WTC11 (cell line): Measurements from ENCODE around the gene ETS2. TPM values are rescaled to one million over a fixed set of nuclear protein-coding genes. Genes with fewer than 3 reads are reported as not detected.

Experiments
- ATAC-seq: fragments of 200-7000 bp; cut with Tn5 transposase; 2 replicates; pipeline ENCODE4 v1.10.0; 2021; ENCODE audit warnings: mild to moderate bottlenecking, moderate library complexity
- CTCF ChIA-PET: fragments of 300-600 bp; sonication (Branson Sonifier 250); formaldehyde crosslinking; loops from one replicate; lab custom pipeline; 2021; ENCODE audit warnings: antibody characterized with exemption; lab: Charles Lee
- POLR2A ChIA-PET: fragments of 350-600 bp; sonication (Branson Sonifier 250); formaldehyde crosslinking; loops from one replicate; lab custom pipeline; 2021; ENCODE audit warnings: antibody characterized with exemption; lab: Charles Lee
- DNase-seq: peaks from one replicate; pipeline ENCODE4 v3.0.0; 2021; ENCODE audit warnings: low spot score
- H3K27ac Mint-ChIP-seq: 2 replicates; pipeline ENCODE4 v1.8.0; 2021; ENCODE audit warnings: mixed read lengths
- H3K27me3 Mint-ChIP-seq: 2 replicates; pipeline ENCODE4 v1.8.0; 2021; ENCODE audit warnings: low read depth, mild to moderate bottlenecking, moderate library complexity, mixed read lengths
- H3K36me3 Mint-ChIP-seq: 2 replicates; pipeline ENCODE4 v1.8.0; 2021; ENCODE audit warnings: mixed read lengths
- H3K4me1 Mint-ChIP-seq: 2 replicates; pipeline ENCODE4 v1.8.0; 2022; ENCODE audit warnings: mixed read lengths
- H3K4me3 Mint-ChIP-seq: 2 replicates; pipeline ENCODE4 v1.8.0; 2021; ENCODE audit warnings: mild to moderate bottlenecking, moderate library complexity, mixed read lengths
- H3K9me3 Mint-ChIP-seq: 2 replicates; pipeline ENCODE4 v1.8.0; 2021; ENCODE audit warnings: mixed read lengths
- AR ChIP-seq: fragments of 250-450 bp; sonication (Bioruptor Pico); IDR thresholded peaks from 2 replicates; pipeline ENCODE4 v1.9.0; 2021; ENCODE audit warnings: mild to moderate bottlenecking
- ARID4B ChIP-seq: sonication (generic); formaldehyde crosslinking; IDR thresholded peaks from 2 replicates; pipeline ENCODE4 v1.8.0; 2023; ENCODE audit warnings: missing genetic modification reagents, mild to moderate bottlenecking, borderline replicate concordance
- ATF1 ChIP-seq: sonication (generic); formaldehyde crosslinking; IDR thresholded peaks from 2 replicates; pipeline ENCODE4 v1.8.1; 2023; ENCODE audit warnings: mild to moderate bottlenecking, moderate library complexity, missing genetic modification reagents
- ATF2 ChIP-seq: sonication (generic); formaldehyde crosslinking; IDR thresholded peaks from 2 replicates; pipeline ENCODE4 v1.8.1; 2022; ENCODE audit warnings: low read depth, missing genetic modification reagents, borderline replicate concordance
- CBFB ChIP-seq: sonication (generic); formaldehyde crosslinking; IDR thresholded peaks from 2 replicates; pipeline ENCODE4 v1.8.1; 2022; ENCODE audit warnings: mild to moderate bottlenecking, low read depth, missing genetic modification reagents
- CREB1 ChIP-seq: sonication (generic); formaldehyde crosslinking; IDR thresholded peaks from 2 replicates; pipeline ENCODE4 v1.8.0; 2023; ENCODE audit warnings: mild to moderate bottlenecking, missing genetic modification reagents
- ELF4 ChIP-seq: sonication (generic); formaldehyde crosslinking; IDR thresholded peaks from 2 replicates; pipeline ENCODE4 v1.8.1; 2022; ENCODE audit warnings: low read depth, mild to moderate bottlenecking, moderate library complexity, missing genetic modification reagents
- ESRRA ChIP-seq: sonication (generic); formaldehyde crosslinking; IDR thresholded peaks from 2 replicates; pipeline ENCODE4 v1.8.1; 2022; ENCODE audit warnings: mild to moderate bottlenecking, missing genetic modification reagents, borderline replicate concordance
- HMGXB4 ChIP-seq: sonication (generic); formaldehyde crosslinking; IDR thresholded peaks from 2 replicates; pipeline ENCODE4 v1.8.1; 2023; ENCODE audit warnings: mild to moderate bottlenecking, moderate library complexity, missing genetic modification reagents
- IRF1 ChIP-seq: sonication (generic); formaldehyde crosslinking; IDR thresholded peaks from 2 replicates; pipeline ENCODE4 v1.8.0; 2023; ENCODE audit warnings: missing genetic modification reagents
- IRF2 ChIP-seq: sonication (generic); formaldehyde crosslinking; IDR thresholded peaks from 2 replicates; pipeline ENCODE4 v1.8.0; 2022; ENCODE audit warnings: low read depth, missing genetic modification reagents, borderline replicate concordance
- MAX ChIP-seq: sonication (generic); formaldehyde crosslinking; IDR thresholded peaks from 2 replicates; pipeline ENCODE4 v1.8.0; 2022; ENCODE audit warnings: mild to moderate bottlenecking, missing genetic modification reagents
- MYBL2 ChIP-seq: sonication (generic); formaldehyde crosslinking; IDR thresholded peaks from 2 replicates; pipeline ENCODE4 v1.8.1; 2023; ENCODE audit warnings: mild to moderate bottlenecking, moderate library complexity, missing genetic modification reagents
- NFATC4 ChIP-seq: fragments of 250-450 bp; sonication (Bioruptor Pico); IDR thresholded peaks from 2 replicates; pipeline ENCODE4 v1.9.0; 2021; ENCODE audit warnings: mild to moderate bottlenecking
- NFE2L1 ChIP-seq: sonication (generic); formaldehyde crosslinking; IDR thresholded peaks from 2 replicates; pipeline ENCODE4 v1.8.1; 2023; ENCODE audit warnings: missing genetic modification reagents
- NR2C2 ChIP-seq: sonication (generic); formaldehyde crosslinking; IDR thresholded peaks from 2 replicates; pipeline ENCODE4 v1.8.0; 2022; ENCODE audit warnings: mild to moderate bottlenecking, missing genetic modification reagents
- RELA ChIP-seq: sonication (generic); formaldehyde crosslinking; IDR thresholded peaks from 2 replicates; pipeline ENCODE4 v1.8.1; 2022; ENCODE audit warnings: missing genetic modification reagents, mild to moderate bottlenecking, borderline replicate concordance
- SMAD3 ChIP-seq: sonication (generic); formaldehyde crosslinking; IDR thresholded peaks from 2 replicates; pipeline ENCODE4 v1.8.0; 2022; ENCODE audit warnings: missing genetic modification reagents, mild to moderate bottlenecking, borderline replicate concordance
- ZNF219 ChIP-seq: sonication (generic); formaldehyde crosslinking; IDR thresholded peaks from 2 replicates; pipeline ENCODE4 v1.8.0; 2023; ENCODE audit warnings: missing genetic modification reagents, mild to moderate bottlenecking, borderline replicate concordance
- ZNF232 ChIP-seq: sonication (generic); formaldehyde crosslinking; IDR thresholded peaks from 2 replicates; pipeline ENCODE4 v1.8.0; 2022; ENCODE audit warnings: mild to moderate bottlenecking, missing genetic modification reagents
- ZNF317 ChIP-seq: sonication (generic); formaldehyde crosslinking; IDR thresholded peaks from 2 replicates; pipeline ENCODE4 v1.8.1; 2023; ENCODE audit warnings: low read depth, mild to moderate bottlenecking, moderate library complexity, missing genetic modification reagents, borderline replicate concordance
- ZNF396 ChIP-seq: fragments of 250-450 bp; sonication (Bioruptor Pico); IDR thresholded peaks from 2 replicates; pipeline ENCODE4 v1.8.0; 2021; ENCODE audit warnings: mild to moderate bottlenecking, moderate library complexity, borderline replicate concordance
- ZNF416 ChIP-seq: fragments of 250-450 bp; sonication (Bioruptor Pico); IDR thresholded peaks from 2 replicates; pipeline ENCODE4 v1.9.0; 2021; ENCODE audit warnings: mild to moderate bottlenecking, inconsistent platforms
- ZNF423 ChIP-seq: fragments of 250-450 bp; sonication (Bioruptor Pico); IDR thresholded peaks from 2 replicates; pipeline ENCODE4 v2.1.2; 2022; ENCODE audit warnings: mild to moderate bottlenecking, moderate library complexity
- total RNA-seq: library from RNA; stranded (reverse); gene quantifications from 3 replicates; pipeline ENCODE4 v1.2.3, GENCODE V29; 2021

Gene ETS2
- total RNA-seq, 1 experiment from 2014 or later: 56.4 TPM

GRCh38 chr21:38807441-38807871, 1.7 kb downstream of the ETS2 start (continued):
- TF ChIP-seq ATF2 (CRISPR knock-in tag): no peak
- TF ChIP-seq AR: no peak
- TF ChIP-seq IRF1: no peak
- TF ChIP-seq CREB1 (CRISPR knock-in tag): no peak
- no peak for TF ChIP-seq HMGXB4
- TF ChIP-seq ZNF416 (CRISPR knock-in tag): no peak
- TF ChIP-seq MYBL2 (CRISPR knock-in tag): no peak
- TF ChIP-seq ESRRA (CRISPR knock-in tag): no peak
- TF ChIP-seq ZNF423 (CRISPR knock-in tag): no peak
- no peak for TF ChIP-seq ZNF317 (CRISPR knock-in tag)
- no peak for TF ChIP-seq ZNF396 (CRISPR knock-in tag)
- no peak for TF ChIP-seq RELA (CRISPR knock-in tag)
- TF ChIP-seq ZNF219 (CRISPR knock-in tag): no peak
- no peak for TF ChIP-seq NFE2L1 (CRISPR knock-in tag)

GRCh38 chr21:38807986-38808385, 2.3 kb downstream of the ETS2 start:
- DNase-seq (no peak), ATAC-seq (no peak)
- ChIA-PET CTCF (interaction anchor here (0.7 to 1.3 kb wide), 8 partner anchors 31 to 340 kb away, joined by 3 to 7 read pairs (median 3); no protein-coding TSS in a partner anchor), POLR2A (interaction anchor here (0.5 kb wide), 1 partner anchor 136 kb away, joined by 3 read pairs; no protein-coding TSS in a partner anchor)
- Mint-ChIP-seq H3K27ac (peak overlapping the region; percentile 54), H3K4me3 (peak overlapping the region; percentile 94), H3K9me3 (no peaks in the 10 kb centered on the region), H3K27me3 (peaks cover 6% of the 10 kb centered on the region), H3K4me1 (peaks cover 64% of the 10 kb centered on the region), H3K36me3 (peaks cover 21% of the 10 kb centered on the region)
- no peak for TF ChIP-seq IRF2 (CRISPR knock-in tag)
- no peak for TF ChIP-seq NR2C2 (CRISPR knock-in tag)
- TF ChIP-seq ZNF232: no peak
- TF ChIP-seq ARID4B (CRISPR knock-in tag): no peak
- TF ChIP-seq ATF1 (CRISPR knock-in tag): no peak
- TF ChIP-seq SMAD3 (CRISPR knock-in tag): no peak
- no peak for TF ChIP-seq NFATC4 (CRISPR knock-in tag)
- TF ChIP-seq AR: no peak
- TF ChIP-seq CBFB (CRISPR knock-in tag): no peak
- no peak for TF ChIP-seq ELF4 (CRISPR knock-in tag)
- no peak for TF ChIP-seq MAX (CRISPR knock-in tag)
